Mucosa of descending colon (tissue), 3 donors: ENCODE data around the gene BANF2. TPM values are rescaled to one million over a fixed set of nuclear protein-coding genes. Genes with fewer than 3 reads are reported as not detected.
"Not testable (repeated sequence)": the region's sequence is repeated elsewhere in the genome, so short reads cannot be mapped to it uniquely, and the experiment has no call there.

Experiments
- ATAC-seq: fragments of 200-7000 bp; cut with Tn5 transposase; one replicate; pipeline ENCODE4 v1.9.1; 2020; ENCODE audit warnings: mild to moderate bottlenecking, moderate library complexity
- DNase-seq, 3 donors: peaks; one replicate each; pipeline ENCODE4 v3.0.0-alpha.2; 2020
- H3K36me3 ChIP-seq: fragments of 200-600 bp; one replicate; pipeline ENCODE4 v1.8.0; 2021; ENCODE audit warnings: low read depth, mild to moderate bottlenecking
- H3K4me1 ChIP-seq: fragments of 200-600 bp; one replicate; pipeline ENCODE4 v1.8.0; 2021; ENCODE audit warnings: low read depth, mild to moderate bottlenecking
- H3K4me3 ChIP-seq: fragments of 200-600 bp; one replicate; pipeline ENCODE4 v1.8.0; 2021; ENCODE audit warnings: mild to moderate bottlenecking
- H3K9me3 ChIP-seq: fragments of 200-600 bp; one replicate; pipeline ENCODE4 v1.8.0; 2021; ENCODE audit warnings: mild to moderate bottlenecking
- intact Hi-C, 2 donors: fragments of 100-400 bp; cut with DNase I in 1 of 2; cut with micrococcal nuclease in 1 of 2; formaldehyde crosslinking; loops; one replicate each; pipeline versions ENCODE4 v1.11.0 to v1.11.1; 2022; cut with DNase I, micrococcal nuclease
- total RNA-seq, 3 donors: library from RNA; stranded (reverse); fragmentation: NEBNext Ultra II Directional in 2 of 3; extraction: Animal tissue kit (Norgen Biotek cat#: 25700) in 2 of 3; gene quantifications; one replicate each; pipeline versions ENCODE4 v1.2.1 to v1.2.4, GENCODE V29; 2021 to 2023
- TF ChIP-seq, protein P1 (sequence below): fragments of 200-600 bp; IDR thresholded peaks from one replicate; pipeline ENCODE4 v1.8.0; 2022; ENCODE audit warnings: antibody characterized with exemption, mild to moderate bottlenecking
- donor health status: DM: no; HTN: no; CAD: no; lungs with moderate emphysema.
- donor health status: DM: no; HTN: no; CAD: no.
- donor health status: DM: no; HTN: yes; CAD: no.

BANF2 gene
- total RNA-seq, 3 donors from 2014 or later = not detected

DNA sequence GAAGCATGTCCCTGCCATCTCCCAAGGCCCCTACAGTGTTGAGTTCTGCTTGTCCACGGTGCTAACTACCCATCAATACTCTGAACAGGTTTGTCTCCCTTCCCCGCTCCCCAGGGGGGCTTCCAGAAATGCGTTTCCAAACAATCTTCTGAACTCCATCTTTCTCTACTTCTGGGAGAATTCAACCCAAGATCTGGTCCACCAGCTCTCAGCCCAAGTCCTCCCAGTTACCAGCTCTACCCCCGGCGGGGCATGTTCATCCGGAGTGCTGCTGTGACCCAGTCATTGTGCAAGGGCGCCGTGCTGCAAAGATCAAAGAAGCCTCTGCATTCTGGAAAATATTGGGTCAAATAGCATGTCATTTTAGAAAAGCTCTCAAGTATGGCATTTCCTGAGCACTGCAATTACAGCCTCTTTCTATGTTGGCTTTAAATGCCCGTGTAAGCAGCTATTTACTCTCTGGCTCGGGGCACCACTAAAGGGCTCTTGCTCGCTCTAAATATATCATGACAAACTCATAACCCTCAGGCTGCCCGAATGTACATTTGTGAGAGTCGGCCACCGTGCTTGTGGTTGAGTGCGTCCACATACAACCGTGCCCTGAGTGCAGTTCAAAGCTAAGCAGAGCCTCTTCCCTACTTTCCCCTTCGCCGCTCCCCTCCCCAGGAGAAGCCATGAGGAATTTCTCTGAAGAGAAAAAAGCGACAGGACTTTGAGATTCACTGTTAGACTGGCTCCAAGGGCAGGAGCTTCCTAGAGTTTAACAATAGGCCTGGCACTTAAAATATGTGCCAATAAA is 71.6 kb downstream of the BANF2 start:
- intact Hi-C loops = no loop called here
- ATAC-seq = no peak
- DNase-seq = no peak
- Histone ChIP-seq H3K4me1 (no peaks in the 10 kb centered on the region), H3K36me3 (no peaks in the 10 kb centered on the region), H3K9me3 (no peaks in the 10 kb centered on the region), H3K4me3 (no peak overlapping the region)
- TF ChIP-seq, protein P1, sequence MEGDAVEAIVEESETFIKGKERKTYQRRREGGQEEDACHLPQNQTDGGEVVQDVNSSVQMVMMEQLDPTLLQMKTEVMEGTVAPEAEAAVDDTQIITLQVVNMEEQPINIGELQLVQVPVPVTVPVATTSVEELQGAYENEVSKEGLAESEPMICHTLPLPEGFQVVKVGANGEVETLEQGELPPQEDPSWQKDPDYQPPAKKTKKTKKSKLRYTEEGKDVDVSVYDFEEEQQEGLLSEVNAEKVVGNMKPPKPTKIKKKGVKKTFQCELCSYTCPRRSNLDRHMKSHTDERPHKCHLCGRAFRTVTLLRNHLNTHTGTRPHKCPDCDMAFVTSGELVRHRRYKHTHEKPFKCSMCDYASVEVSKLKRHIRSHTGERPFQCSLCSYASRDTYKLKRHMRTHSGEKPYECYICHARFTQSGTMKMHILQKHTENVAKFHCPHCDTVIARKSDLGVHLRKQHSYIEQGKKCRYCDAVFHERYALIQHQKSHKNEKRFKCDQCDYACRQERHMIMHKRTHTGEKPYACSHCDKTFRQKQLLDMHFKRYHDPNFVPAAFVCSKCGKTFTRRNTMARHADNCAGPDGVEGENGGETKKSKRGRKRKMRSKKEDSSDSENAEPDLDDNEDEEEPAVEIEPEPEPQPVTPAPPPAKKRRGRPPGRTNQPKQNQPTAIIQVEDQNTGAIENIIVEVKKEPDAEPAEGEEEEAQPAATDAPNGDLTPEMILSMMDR = no peak

DNA sequence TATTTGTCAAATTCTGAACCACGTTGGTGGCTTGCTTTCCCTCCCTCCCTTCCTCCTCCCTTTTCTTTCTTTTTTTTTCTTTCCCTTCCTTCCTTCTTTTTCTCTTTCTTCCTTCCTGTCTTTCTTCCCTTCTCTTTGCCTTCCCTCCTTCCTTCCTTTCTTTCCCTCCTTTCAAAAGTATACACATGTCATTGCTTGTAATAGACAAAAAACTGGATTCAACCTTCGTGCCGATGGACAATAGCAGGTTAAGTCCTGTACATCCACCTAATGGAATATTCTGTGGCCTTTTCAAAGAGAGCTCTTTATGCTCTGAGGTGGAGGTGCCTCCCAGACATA is 72.2 kb downstream of the BANF2 start:
- TF ChIP-seq, protein P1 = no peak
- ATAC-seq = no peak
- no peak for DNase-seq
- Histone ChIP-seq H3K9me3 (no peaks in the 10 kb centered on the region), H3K4me3 (no peak overlapping the region), H3K36me3 (no peaks in the 10 kb centered on the region), H3K4me1 (no peaks in the 10 kb centered on the region)
- intact Hi-C loops = no loop called here

DNA sequence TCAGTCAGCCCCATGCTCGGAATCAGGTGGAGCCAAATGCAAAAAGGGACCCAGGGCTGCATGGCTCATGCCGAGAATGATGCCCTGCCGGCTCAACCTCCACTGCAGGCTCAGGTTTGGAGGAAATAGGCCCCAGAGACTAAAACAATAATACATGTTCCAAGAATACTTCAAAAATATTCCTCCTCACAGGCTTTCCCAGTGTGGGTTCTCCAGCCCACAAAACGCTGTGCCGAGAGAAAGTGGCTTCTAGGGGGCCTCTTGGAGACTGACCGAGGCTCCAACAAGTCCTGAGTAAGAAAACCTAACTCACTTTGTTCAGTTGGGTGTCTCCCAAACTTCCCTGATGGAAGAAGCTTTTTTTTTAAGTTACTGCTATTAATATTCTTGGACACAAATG is 73.9 kb downstream of the BANF2 start:
- Histone ChIP-seq H3K4me1 (no peaks in the 10 kb centered on the region), H3K4me3 (no peak overlapping the region), H3K9me3 (no peaks in the 10 kb centered on the region), H3K36me3 (no peaks in the 10 kb centered on the region)
- intact Hi-C loops = no loop called here
- TF ChIP-seq, protein P1 = no peak
- ATAC-seq (no peak), DNase-seq (no peak)

DNA sequence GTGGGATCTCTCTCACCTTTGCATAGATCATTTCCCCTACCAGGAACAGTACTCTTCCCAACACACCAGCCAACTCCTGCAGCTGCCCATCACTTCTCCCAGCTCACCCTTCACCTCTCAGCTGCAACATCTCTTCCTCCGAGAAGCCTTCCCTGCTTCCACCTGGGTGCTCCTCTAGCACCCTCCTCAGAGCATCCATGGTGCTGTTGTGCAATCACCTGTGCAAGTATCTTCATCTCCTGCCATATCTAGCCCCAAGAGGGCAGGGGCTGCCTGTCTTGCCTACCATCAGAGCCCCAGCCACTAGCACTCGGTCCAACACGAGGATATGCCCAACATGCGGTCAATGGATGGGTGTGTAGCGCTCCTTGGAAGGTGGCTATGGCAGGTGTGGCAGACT is 75.8 kb downstream of the BANF2 start:
- TF ChIP-seq, protein P1 = no peak
- ATAC-seq = no peak
- Histone ChIP-seq H3K4me3 (no peak overlapping the region), H3K4me1 (no peaks in the 10 kb centered on the region), H3K36me3 (no peaks in the 10 kb centered on the region), H3K9me3 (no peaks in the 10 kb centered on the region)
- no peak for DNase-seq
- intact Hi-C loops = no loop called here

DNA sequence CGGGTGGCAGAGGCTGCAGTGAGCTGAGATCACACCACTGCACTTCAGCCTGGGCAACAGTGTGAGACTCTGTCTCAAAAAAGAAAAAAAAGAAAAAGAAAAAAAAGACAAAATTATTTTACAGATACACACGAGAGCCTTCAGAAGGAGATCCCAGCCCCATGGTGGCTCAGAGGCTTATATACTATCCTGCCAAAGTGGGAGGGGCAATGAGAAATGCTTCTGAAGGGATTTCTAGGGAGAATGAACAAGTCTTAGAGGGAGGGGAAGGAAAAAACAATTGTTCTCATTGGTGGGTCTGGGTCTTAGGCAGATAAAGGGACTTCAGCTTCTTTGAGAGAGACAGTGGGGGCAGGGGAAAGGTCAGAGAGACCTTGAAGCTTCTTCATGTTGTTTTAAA is 76.8 kb downstream of the BANF2 start:
- no peak for ATAC-seq
- Histone ChIP-seq H3K9me3 (no peaks in the 10 kb centered on the region), H3K36me3 (no peaks in the 10 kb centered on the region), H3K4me1 (no peaks in the 10 kb centered on the region), H3K4me3 (no peak overlapping the region)
- DNase-seq = no peak
- intact Hi-C loops = no loop called here
- TF ChIP-seq, protein P1 = no peak

DNA sequence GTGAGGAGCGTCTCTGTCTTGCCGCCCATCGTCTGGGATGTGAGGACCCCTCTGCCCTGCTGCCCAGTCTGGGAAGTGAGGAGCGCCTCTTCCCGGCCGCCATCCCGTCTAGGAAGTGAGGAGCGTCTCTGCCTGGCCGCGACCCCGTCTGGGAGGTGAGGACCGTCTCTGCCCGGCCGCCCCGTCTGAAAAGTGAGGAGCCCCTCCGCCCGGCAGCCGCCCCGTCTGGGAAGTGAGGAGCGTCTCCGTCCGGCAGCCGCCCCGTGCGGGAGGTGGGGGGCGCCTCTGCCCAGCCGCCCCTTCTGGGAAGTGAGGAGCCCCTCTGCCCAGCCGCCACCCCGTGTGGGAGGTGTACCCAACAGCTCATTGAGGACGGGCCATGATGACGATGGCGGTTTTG is 79.2 kb downstream of the BANF2 start:
- DNase-seq, ATAC-seq: not testable (repeated sequence)

More for the DNA sequence above, 79.2 kb downstream of the BANF2 start:
- H3K36me3 ChIP-seq, intact Hi-C loops, H3K4me3 ChIP-seq, H3K9me3 ChIP-seq, H3K4me1 ChIP-seq: not testable (repeated sequence)
